HG03175 (cell line): ENCODE data around the gene PER1.

ENCODE experiments used
- ATAC-seq: cut with Tn5 transposase; IDR thresholded peaks from one replicate; pipeline ENCODE4 v1.9.1; 2021; ENCODE audit warnings: mild to moderate bottlenecking, moderate library complexity; ENCODE audit not compliant: unreplicated experiment

Gene PER1

GRCh38 chr17:8167526-8167925 is 15.3 kb upstream of the PER1 start:
- ATAC-seq: no peak

GRCh38 chr17:8166731-8167130 is 14.5 kb upstream of the PER1 start:
- no peak for ATAC-seq

- no peak for ATAC-seq
These were observed 12.6 kb upstream of the PER1 start for GRCh38 chr17:8164815-8165131.

GRCh38 chr17:8163978-8164814 is 12.0 kb upstream of the PER1 start:
- no peak for ATAC-seq

GRCh38 chr17:8162997-8163977 is 11.1 kb upstream of the PER1 start:
- peak; percentile 13 for ATAC-seq

- peak; percentile 62 for ATAC-seq
These were observed 10.2 kb upstream of the PER1 start, which contains the start of gene VAMP2 for GRCh38 chr17:8162233-8162996. Gene VAMP2, minus strand, starts transcription at chr17:8162948. Its CDS starts 69 bp downstream, at chr17:8162879.

- no peak for ATAC-seq
These were observed 9.4 kb upstream of the PER1 start for GRCh38 chr17:8161289-8162232.

- no peak for ATAC-seq
These were observed 8.6 kb upstream of the PER1 start for GRCh38 chr17:8160741-8161221.

- no peak for ATAC-seq
These were observed 8.0 kb upstream of the PER1 start for GRCh38 chr17:8160224-8160577.

GRCh38 chr17:8159459-8160223 is 7.4 kb upstream of the PER1 start:
- ATAC-seq: no peak

GRCh38 chr17:8159032-8159400 is 6.8 kb upstream of the PER1 start:
- ATAC-seq: no peak

GRCh38 chr17:8158267-8159031 is 6.2 kb upstream of the PER1 start:
- no peak for ATAC-seq

GRCh38 chr17:8156246-8156992 is 4.2 kb upstream of the PER1 start:
- peak; percentile 78 for ATAC-seq

- ATAC-seq: no peak
These were observed 3.7 kb upstream of the PER1 start for GRCh38 chr17:8155996-8156245.

- ATAC-seq: no peak
These were observed 3.2 kb upstream of the PER1 start for GRCh38 chr17:8155231-8155995.

GRCh38 chr17:8154608-8155155 is 2.5 kb upstream of the PER1 start:
- no peak for ATAC-seq
